Neural cell (in vitro differentiated cells): ENCODE results near the gene EFEMP1.

Experiments used
- EZH2 ChIP-seq: fragments of 200-600, 300-800 bp; shearing (Covaris generic), sonication (generic); IDR thresholded peaks from 2 replicates; pipeline ENCODE4 v1.6.1; 2014; ENCODE audit warnings: antibody characterized with exemption, low read length, borderline replicate concordance, mild to moderate bottlenecking; ENCODE audit not compliant: insufficient read depth, poor library complexity, severe bottlenecking
- POLR2AphosphoS5 ChIP-seq: IDR thresholded peaks from 2 replicates; pipeline ENCODE4 v1.6.1; 2012
- TF ChIP-seq, protein P1 (sequence below): fragments of 450-650 bp; IDR thresholded peaks from 2 replicates; pipeline ENCODE4 v1.5.1; 2014; ENCODE audit warnings: antibody characterized with exemption, mild to moderate bottlenecking, moderate library complexity; ENCODE audit not compliant: poor library complexity, severe bottlenecking

- TF ChIP-seq, protein P1, sequence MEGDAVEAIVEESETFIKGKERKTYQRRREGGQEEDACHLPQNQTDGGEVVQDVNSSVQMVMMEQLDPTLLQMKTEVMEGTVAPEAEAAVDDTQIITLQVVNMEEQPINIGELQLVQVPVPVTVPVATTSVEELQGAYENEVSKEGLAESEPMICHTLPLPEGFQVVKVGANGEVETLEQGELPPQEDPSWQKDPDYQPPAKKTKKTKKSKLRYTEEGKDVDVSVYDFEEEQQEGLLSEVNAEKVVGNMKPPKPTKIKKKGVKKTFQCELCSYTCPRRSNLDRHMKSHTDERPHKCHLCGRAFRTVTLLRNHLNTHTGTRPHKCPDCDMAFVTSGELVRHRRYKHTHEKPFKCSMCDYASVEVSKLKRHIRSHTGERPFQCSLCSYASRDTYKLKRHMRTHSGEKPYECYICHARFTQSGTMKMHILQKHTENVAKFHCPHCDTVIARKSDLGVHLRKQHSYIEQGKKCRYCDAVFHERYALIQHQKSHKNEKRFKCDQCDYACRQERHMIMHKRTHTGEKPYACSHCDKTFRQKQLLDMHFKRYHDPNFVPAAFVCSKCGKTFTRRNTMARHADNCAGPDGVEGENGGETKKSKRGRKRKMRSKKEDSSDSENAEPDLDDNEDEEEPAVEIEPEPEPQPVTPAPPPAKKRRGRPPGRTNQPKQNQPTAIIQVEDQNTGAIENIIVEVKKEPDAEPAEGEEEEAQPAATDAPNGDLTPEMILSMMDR = no peak
- TF ChIP-seq EZH2 = no peak
- TF ChIP-seq POLR2AphosphoS5 = no peak
Measured at GRCh38 chr2:55951533-55951932, 28.0 kb upstream of the EFEMP1 start.
